ENCODE results near the gene HS3ST5. TPM values are rescaled to one million over a fixed set of nuclear protein-coding genes. Genes with fewer than 3 reads are reported as not detected.

The HS3ST5 gene
- total RNA-seq (2021; ENCODE audit: unreplicated experiment): not detected
- polyA plus RNA-seq (2012): not detected in 2 replicates
- percentile 2 among the genes with signal in this experiment for Bru-seq, nascent RNA
- percentile 5 among the genes with signal in this experiment for BruChase-seq, experiment 1, labeled RNA remaining after a 6-hour chase
- percentile 6 among the genes with signal in this experiment for BruChase-seq, experiment 2, labeled RNA remaining after a 2-hour chase
- long read RNA-seq: 0 reads

GRCh38 chr6:114342826-114343781 lies at the start of gene HS3ST5:
Gene HS3ST5, minus strand, starts transcription at chr6:114343023. Its CDS starts 280,178 bp downstream, at chr6:114062845.
- DNase-seq (ENCODE audit: low read depth, low spot score) (peak; percentile 6), ATAC-seq (peak; percentile 96)
- Histone ChIP-seq H3K36me3 (ENCODE audit: control insufficient read depth in 1 of 2, insufficient read depth in 2 of 2, low read length in 2 of 2) (no peaks in the 10 kb centered on the region), H3K9me2 (ENCODE audit: insufficient read depth) (no peaks in the 10 kb centered on the region), H3K4me2 (ENCODE audit: low read length) (peak within 1 kb of the TSS; percentile 53), H3K27me3 (ENCODE audit: insufficient read depth, low read length) (peaks cover 13% of the 10 kb centered on the region; the same call in 1 of the 2 replicates), H3K9ac (ENCODE audit: low read length) (no peak within 1 kb of the TSS), H3K79me2 (ENCODE audit: insufficient read depth, low read length) (no peaks in the 10 kb centered on the region), H3K9me3 (ENCODE audit: control insufficient read depth in 1 of 2, insufficient read depth in 1 of 2, low read depth in 1 of 2, low read length in 2 of 2) (no peaks in the 10 kb centered on the region), H2AFZ (ENCODE audit: low read depth, low read length, poor library complexity, severe bottlenecking) (no peak within 1 kb of the TSS), H3K4me3 (replicated peaks in 1 of 2; ENCODE audit: low read depth in 1 of 2, low read length in 2 of 2) (no peak within 1 kb of the TSS), H3K27ac (ENCODE audit: low read depth, low read length) (no peak within 1 kb of the TSS), H3K4me1 (ENCODE audit: control insufficient read depth in 1 of 2, insufficient read depth in 2 of 2, low read length in 2 of 2) (no peaks in the 10 kb centered on the region), H4K20me1 (ENCODE audit: insufficient read depth) (no peaks in the 10 kb centered on the region)
- BruUV-seq (replicated peaks): no TSS peak
- POLR2A ChIA-PET: no interaction called here
- TF ChIP-seq, protein P1, sequence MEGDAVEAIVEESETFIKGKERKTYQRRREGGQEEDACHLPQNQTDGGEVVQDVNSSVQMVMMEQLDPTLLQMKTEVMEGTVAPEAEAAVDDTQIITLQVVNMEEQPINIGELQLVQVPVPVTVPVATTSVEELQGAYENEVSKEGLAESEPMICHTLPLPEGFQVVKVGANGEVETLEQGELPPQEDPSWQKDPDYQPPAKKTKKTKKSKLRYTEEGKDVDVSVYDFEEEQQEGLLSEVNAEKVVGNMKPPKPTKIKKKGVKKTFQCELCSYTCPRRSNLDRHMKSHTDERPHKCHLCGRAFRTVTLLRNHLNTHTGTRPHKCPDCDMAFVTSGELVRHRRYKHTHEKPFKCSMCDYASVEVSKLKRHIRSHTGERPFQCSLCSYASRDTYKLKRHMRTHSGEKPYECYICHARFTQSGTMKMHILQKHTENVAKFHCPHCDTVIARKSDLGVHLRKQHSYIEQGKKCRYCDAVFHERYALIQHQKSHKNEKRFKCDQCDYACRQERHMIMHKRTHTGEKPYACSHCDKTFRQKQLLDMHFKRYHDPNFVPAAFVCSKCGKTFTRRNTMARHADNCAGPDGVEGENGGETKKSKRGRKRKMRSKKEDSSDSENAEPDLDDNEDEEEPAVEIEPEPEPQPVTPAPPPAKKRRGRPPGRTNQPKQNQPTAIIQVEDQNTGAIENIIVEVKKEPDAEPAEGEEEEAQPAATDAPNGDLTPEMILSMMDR (IDR thresholded peaks at IDR 0.05 in 2 of 3, conservative IDR thresholded peaks at IDR 0.05 in 1 of 3; ENCODE audit: borderline replicate concordance in 1 of 3, insufficient read depth in 1 of 3, low read depth in 2 of 3, low read length in 2 of 3): peak in 2 of 3 experiments; percentile 32 to 35; a peak in 2 of 6 replicates
- TF ChIP-seq RAD21 (IDR thresholded peaks at IDR 0.05; ENCODE audit: low read depth) (peak; percentile 41; the same call in 1 of the 2 replicates), POLR2A (IDR thresholded peaks at IDR 0.05; ENCODE audit: borderline replicate concordance, extremely low read depth, insufficient read depth, insufficient read length) (no peak), EZH2phosphoT487 (IDR thresholded peaks at IDR 0.05; ENCODE audit: borderline replicate concordance) (no peak), POLR2AphosphoS5 (IDR thresholded peaks at IDR 0.05; ENCODE audit: low read depth, low read length) (no peak)
- TF ChIP-seq, protein P2, sequence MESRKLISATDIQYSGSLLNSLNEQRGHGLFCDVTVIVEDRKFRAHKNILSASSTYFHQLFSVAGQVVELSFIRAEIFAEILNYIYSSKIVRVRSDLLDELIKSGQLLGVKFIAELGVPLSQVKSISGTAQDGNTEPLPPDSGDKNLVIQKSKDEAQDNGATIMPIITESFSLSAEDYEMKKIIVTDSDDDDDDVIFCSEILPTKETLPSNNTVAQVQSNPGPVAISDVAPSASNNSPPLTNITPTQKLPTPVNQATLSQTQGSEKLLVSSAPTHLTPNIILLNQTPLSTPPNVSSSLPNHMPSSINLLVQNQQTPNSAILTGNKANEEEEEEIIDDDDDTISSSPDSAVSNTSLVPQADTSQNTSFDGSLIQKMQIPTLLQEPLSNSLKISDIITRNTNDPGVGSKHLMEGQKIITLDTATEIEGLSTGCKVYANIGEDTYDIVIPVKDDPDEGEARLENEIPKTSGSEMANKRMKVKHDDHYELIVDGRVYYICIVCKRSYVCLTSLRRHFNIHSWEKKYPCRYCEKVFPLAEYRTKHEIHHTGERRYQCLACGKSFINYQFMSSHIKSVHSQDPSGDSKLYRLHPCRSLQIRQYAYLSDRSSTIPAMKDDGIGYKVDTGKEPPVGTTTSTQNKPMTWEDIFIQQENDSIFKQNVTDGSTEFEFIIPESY (IDR thresholded peaks at IDR 0.05; ENCODE audit: extremely low read depth, insufficient replicate concordance, low read length): no peak
- RAD21 ChIA-PET (ENCODE audit: low non-redundant PET in 1 of 2, low total read pairs in 2 of 2, uncharacterized antibody in 2 of 2, unreplicated experiment in 2 of 2): no interaction called here
- intact Hi-C loops (cut with micrococcal nuclease): no loop called here
- CTCF ChIA-PET: interaction anchor here (0.5 kb wide), 1 partner anchor 22 kb away, joined by 3 read pairs; no protein-coding TSS in a partner anchor

Data from HCT116 (cell line).